NCI-H82 (cell line): ENCODE measurements around the gene RAB3IP.
A peak's percentile ranks its signal among the peaks of the same experiment; 100 is the strongest.
"Not testable (repeated sequence)": the region's sequence is repeated elsewhere in the genome, so short reads cannot be mapped to it uniquely, and the experiment has no call there.

ENCODE experiments used
- DNase-seq: peaks from one replicate; lab custom pipeline; 2025; lab: John Stamatoyannopoulos, UW

Gene RAB3IP

GRCh38 chr12:69835081-69835480, 96.4 kb downstream of the RAB3IP start:
- DNase-seq: no peak

- DNase-seq: no peak
Observed at GRCh38 chr12:69836015-69836414, 97.4 kb downstream of the RAB3IP start.

- no peak for DNase-seq
Observed at GRCh38 chr12:69837191-69837590, 98.5 kb downstream of the RAB3IP start.

GRCh38 chr12:69837657-69838415, 99.2 kb downstream of the RAB3IP start:
- no peak for DNase-seq

GRCh38 chr12:69840727-69841126, 102.1 kb downstream of the RAB3IP start:
- no peak for DNase-seq

GRCh38 chr12:69843608-69844007, 104.9 kb downstream of the RAB3IP start:
- no peak for DNase-seq

GRCh38 chr12:69844416-69844815, 105.8 kb downstream of the RAB3IP start:
- DNase-seq: peak; percentile 82

GRCh38 chr12:69844836-69845235, 106.2 kb downstream of the RAB3IP start:
- no peak for DNase-seq

- DNase-seq: no peak
Observed at GRCh38 chr12:69846976-69847375, 108.3 kb downstream of the RAB3IP start.

GRCh38 chr12:69851976-69852375, 113.3 kb downstream of the RAB3IP start:
- DNase-seq: no peak

GRCh38 chr12:69853176-69853961, 114.7 kb downstream of the RAB3IP start:
- not testable (repeated sequence) for DNase-seq

- DNase-seq: no peak
Observed at GRCh38 chr12:69866698-69867097, 128.0 kb downstream of the RAB3IP start.

GRCh38 chr12:69868695-69869094, 130.0 kb downstream of the RAB3IP start:
- no peak for DNase-seq

- DNase-seq: no peak
Observed at GRCh38 chr12:69872804-69873203, 134.1 kb downstream of the RAB3IP start.
